HG03025 (cell line): ENCODE measurements around the gene SFXN5.

Experiments
- ATAC-seq: cut with Tn5 transposase; IDR thresholded peaks from one replicate; pipeline ENCODE4 v1.9.1; 2021; ENCODE audit warnings: mild to moderate bottlenecking, moderate library complexity; ENCODE audit not compliant: unreplicated experiment, low FRiP score

Gene SFXN5

DNA sequence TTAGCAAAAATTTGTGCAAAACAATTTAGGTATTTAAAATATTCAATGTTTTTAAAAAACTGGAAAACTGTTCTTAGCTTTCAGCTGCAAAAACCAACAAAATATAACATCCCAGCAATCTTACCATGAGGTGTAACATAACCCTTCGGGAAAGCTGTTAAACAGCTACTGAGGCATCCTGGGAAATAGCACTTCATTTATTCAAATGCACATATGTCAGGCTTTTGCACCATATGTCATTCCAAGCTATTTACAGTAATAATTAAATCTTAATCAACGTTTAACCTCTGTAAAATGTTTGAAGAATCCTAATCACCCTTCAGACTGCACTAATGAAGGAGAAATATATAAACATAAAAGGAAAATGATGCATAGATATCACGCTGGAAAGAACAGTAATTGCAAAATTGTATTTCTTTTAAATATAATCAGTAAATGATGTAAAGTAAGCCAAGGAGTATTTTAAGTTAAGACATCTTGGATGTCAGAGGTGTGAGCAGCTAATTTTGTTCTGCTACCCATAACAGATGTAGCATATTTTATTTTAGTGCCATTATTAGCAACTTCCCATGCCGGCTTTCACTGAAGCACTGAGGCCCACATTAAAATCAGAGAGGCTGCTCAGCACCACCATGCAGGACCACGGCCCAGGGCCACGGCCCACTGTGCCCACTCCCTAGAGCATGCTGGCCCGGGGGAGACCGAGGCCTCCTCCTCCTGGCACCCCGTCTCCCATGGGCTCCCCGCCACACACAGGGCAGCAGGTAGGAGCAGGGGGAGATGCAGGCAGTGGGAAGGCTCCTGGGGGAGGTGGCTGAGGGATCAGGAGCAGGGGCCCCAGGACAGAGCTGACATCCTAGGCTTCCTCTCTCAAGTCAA is 123.3 kb downstream of the SFXN5 start:
- no peak for ATAC-seq

DNA sequence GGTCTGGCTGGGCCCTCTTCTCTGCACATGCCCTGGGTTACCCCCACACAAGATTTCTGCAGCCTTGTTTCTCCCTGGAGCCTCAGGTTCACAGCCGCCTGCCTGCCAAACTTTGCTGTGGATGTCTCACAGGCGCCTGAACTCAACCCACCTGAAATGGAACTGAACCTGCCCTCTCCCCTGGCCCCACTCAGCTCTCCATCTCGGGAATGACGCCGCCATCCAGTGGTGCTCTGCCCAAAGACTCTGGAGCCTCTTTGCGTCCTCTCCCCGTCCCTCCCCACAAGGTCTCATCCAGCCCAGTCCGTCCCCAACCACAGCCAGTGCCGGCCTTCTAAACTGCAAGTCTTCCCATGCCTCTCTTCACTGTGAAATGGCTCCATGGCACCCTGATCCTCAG is 125.0 kb downstream of the SFXN5 start:
- ATAC-seq: no peak

DNA sequence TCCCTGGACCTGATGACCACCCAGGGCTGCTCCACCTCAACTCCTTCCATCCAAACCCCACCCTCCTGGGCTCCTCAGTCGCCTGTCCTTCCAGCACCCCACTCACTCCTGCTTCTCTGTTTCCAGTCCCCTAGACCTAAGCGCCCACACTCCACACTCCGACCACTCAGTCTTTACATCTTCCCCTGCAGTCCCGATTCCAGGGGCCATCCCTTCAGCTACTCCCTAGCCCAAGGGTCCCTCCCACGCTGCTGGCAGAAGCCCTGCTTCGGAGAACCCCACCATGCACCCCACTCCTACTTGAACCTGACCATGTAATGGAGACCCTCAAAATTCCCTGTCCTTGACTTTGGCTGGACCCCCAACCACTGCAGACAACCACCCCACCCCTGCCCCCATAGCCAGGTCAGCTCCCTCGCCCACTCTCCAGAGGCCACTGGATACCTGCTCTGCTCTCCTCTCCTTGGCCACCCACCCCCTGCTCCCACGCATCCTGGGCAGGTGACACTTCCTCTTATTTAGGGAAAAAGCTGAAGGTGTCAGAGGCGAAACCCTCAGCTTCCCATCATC is 126.0 kb downstream of the SFXN5 start:
- ATAC-seq: no peak

DNA sequence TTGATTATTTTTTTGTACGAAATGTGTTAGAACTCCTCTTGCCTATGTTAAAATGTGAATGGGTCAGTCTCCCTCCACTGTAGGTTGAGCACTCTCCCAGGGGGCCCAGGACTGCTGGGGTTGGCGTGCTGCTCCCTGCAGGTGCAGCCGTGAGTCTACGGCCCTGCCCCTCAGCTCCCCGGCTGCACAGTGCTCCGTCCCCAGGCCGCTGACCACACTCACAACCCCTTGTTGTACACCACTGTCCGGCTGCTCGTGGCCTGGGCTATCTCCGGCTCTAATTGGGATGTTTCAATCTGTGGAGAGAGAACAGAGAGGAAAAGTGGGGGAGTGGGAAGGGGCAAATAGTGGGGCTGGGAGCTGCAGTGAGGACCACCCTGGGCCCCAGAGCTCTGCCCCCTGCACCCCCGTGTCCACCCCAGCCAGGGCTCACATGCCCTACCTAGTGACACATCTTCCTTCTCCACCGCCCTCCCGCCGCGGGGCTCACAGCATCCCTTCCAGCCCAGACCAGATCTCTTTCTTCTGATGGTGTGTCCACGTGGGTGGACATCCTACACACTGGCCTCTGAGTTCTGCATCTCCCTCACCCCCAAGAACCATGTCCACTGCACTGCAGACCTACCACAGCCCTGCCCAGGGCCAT is 126.6 kb downstream of the SFXN5 start:
- no peak for ATAC-seq

DNA sequence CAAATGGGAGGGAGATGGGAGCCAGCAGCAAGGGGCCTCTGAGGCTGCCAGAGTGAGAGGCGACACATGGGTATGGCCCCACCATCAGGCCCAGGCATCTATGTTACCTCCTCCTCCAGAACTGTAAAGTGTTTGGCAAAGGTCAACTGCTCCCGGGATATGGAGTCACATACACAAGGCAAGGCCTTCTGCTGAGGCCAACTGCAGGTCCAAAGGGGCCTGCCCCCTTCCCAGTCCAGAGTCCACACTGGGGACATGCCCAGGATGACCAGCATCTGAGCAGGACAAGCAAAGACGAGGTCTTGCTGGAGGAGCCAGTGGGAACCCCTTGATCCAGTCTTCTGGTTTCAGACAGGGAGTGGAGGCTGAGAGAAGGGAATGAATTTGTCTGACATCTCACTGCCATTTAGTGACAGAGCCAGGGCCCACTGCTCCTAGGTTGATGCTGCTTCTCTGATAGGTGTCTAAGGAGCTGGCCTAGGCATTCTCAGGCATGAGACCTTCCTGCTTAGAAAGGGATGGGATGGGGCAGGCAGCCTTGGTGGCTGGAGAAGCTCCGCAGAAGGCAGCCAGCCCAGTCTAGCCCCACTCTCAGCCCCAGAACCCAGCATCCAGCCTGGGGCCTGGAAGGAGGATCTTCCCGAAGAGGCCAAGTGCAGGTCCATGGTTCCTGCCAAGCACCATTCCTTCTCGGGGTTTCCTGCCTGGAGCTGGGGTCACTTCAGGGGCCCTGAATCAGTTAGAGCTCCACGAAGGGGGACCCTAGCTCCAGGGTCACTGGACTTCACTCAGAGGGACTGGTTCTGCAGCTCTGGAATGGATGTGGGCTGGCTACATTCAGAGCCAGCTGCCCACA is 127.7 kb downstream of the SFXN5 start:
- ATAC-seq: no peak

DNA sequence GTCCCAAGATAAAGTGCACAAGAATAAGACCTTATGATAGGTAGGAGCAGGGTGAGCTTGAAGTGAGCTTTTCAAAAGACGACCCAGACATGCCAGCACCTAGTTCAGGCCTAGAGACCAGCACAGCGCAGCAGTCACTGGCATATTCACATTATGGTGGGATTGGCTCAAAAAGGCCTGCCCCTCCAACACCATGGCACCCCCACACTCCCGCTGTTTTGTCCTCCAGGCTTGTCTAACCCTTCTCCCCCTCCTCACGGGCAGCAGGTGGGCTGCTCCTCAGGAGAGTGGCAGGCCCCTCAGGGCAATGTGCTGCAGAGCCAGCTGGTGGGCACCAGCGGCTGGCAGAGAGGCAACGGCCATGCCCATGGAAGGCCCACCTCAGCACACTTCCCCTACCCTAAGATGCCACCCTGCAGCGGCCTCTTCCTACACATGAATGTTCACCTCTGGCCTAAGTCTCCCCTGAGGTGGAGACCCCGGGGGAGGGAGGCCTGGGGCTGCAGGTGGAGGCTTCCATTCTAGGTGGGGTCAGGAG is 128.6 kb downstream of the SFXN5 start:
- no peak for ATAC-seq

DNA sequence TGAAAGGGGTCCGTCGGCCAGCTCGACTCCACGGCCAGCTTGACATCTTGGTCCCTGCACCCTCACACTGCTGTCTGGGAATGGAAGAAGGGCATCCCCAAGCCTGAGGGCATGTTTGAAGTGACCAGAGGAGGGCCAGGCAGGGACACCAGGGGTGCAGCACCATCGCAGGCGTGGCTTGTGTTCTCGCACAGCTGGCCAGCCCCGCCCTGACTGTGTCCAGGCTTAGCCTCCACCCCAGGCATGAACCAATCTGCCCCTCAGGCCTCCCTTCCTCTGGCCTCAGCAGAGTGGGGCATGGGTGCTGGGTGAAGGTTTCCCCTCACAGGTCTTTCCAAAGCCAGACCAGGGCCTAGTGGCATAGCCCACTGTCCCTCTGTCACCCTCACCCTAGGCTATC is 129.2 kb downstream of the SFXN5 start:
- no peak for ATAC-seq

DNA sequence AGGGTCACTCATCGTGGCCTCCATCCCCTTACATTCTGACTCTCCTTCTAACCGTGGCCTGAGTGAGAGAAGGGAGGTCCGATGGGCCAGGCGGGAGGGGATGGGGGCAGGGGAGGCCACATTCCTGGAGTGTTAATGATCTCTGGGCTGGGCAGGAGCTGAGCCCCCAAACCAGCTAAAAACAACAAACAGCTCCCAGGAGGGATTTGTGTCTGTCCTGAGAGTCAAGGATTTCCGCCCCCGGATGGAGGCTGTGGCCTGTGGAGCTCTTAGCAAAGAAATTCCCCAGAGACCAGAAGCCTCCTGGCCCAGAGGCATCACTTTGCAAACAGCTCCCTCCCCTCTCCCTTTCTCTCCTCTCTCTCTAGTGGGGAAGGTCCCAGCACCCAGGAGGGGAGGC is 130.7 kb downstream of the SFXN5 start:
- no peak for ATAC-seq

DNA sequence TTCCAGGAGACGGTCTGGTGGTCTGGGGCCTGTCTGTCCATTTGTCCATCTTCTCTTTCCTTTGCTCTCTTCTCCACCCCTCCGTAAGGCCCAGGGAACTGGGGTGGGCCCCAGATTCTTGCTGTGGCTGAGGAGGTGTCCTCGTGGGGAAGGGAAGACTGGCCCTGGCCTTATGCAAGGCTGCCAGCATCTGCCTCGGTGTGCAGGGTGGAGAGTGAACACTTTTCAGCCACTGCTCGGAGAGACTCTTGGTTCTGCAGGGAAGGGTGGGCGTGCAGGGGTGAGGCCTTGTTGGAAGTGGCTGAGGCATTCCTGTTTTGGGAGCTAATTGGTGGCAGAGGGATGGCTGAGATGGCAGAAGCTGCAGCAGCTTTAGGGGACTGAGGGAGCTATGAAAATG is 131.2 kb downstream of the SFXN5 start:
- ATAC-seq: no peak

DNA sequence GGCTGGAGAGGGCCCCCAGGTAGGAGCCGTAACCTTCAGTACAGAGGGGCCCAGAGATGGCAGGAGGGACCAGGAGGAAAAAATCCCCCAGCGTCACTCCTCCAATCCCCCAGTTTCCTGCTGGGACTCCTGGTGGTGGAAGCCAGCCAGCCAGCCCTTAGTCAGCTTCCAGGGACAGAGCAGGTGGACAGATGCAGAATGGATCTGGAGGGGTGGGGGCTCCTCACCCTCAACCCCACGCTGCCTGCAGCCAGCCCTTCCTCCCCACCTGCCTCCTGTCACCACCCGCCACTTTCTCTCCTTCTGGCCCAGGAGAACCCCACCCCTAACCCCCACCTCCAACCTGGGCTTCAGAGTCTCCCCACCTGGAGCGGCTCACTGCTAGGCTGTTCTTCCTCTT is 133.1 kb downstream of the SFXN5 start:
- no peak for ATAC-seq

DNA sequence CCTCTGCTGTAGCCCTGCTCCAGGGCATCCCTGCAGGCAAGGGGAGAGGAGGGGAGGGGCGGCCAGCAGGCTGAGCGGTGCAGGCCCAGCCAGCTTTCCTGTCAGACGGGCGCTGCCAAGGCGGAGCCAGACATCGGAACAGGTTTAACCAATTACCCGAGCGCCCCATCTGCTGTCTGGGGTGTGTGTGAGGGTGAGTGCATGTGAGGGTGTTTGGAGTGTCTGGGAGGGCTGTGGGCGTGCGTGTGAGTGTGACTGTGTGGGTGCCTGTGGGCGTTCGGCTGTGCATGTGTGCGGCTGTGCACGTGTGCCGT is 134.2 kb downstream of the SFXN5 start:
- no peak for ATAC-seq

DNA sequence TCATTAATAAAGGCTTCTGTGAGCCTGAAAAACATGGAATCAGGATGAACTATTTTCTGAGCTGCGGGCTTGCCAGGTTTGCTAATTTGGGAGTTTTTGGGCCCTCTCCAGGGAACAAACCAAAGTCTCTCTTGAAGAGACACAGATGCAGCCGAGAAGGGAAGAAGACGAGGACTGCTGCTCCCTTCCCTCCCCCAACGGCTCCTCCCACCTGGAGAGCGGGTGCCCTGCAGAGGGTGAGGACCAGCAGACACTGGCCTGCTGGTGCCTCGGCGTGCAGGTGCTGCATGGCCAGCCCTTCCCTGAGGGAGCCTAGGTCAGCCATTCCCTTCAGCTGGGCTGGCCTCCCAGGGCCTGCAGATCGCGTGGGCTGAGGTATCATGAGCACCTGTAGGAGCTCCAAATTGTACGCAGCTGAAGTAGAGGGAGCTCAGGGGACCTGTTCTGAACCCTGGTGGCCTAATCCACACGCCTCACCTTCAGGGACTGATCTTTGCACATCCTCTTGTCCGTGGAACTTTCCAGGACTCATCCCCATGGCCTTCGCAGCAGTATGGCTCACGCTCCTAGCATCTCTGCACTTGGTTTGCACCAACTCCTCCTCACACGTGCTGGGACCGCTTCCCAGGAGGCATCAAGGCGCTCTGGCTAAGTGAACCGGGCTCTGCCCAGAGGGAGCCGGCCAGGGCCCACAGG is 134.7 kb downstream of the SFXN5 start:
- ATAC-seq: no peak

DNA sequence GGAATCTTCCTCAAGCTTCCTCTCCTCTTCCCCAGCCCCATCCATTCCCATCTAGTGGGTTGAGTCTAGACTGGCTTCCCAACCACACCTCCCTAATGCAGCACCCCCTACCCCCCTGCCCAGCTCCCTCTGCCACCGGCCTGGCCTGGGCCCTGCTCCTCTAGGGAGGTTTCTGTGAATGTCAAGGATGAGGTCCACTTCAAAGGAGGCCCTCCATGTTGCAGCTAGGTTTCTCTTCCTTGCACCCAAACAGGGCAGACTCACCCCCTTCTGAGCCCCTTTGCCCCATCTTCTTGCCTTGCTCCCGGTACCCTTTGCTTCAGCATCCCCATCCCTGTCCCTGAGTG is 135.9 kb downstream of the SFXN5 start:
- no peak for ATAC-seq

- no peak for ATAC-seq
These were observed 136.6 kb downstream of the SFXN5 start for GRCh38 chr2:72934683-72935610.

DNA sequence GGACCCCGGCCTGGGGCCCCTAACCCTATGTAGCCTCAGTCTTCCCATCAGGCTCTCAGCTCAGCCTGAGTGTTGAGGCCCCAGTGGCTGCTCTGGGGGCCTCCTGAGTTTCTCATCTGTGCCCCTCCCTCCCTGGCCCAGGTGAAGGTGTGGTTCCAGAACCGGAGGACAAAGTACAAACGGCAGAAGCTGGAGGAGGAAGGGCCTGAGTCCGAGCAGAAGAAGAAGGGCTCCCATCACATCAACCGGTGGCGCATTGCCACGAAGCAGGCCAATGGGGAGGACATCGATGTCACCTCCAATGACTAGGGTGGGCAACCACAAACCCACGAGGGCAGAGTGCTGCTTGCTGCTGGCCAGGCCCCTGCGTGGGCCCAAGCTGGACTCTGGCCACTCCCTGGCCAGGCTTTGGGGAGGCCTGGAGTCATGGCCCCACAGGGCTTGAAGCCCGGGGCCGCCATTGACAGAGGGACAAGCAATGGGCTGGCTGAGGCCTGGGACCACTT is 137.8 kb downstream of the SFXN5 start:
- no peak for ATAC-seq

DNA sequence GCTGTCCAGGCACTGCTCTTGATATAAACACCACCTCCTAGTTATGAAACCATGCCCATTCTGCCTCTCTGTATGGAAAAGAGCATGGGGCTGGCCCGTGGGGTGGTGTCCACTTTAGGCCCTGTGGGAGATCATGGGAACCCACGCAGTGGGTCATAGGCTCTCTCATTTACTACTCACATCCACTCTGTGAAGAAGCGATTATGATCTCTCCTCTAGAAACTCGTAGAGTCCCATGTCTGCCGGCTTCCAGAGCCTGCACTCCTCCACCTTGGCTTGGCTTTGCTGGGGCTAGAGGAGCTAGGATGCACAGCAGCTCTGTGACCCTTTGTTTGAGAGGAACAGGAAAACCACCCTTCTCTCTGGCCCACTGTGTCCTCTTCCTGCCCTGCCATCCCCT is 138.3 kb downstream of the SFXN5 start:
- no peak for ATAC-seq

DNA sequence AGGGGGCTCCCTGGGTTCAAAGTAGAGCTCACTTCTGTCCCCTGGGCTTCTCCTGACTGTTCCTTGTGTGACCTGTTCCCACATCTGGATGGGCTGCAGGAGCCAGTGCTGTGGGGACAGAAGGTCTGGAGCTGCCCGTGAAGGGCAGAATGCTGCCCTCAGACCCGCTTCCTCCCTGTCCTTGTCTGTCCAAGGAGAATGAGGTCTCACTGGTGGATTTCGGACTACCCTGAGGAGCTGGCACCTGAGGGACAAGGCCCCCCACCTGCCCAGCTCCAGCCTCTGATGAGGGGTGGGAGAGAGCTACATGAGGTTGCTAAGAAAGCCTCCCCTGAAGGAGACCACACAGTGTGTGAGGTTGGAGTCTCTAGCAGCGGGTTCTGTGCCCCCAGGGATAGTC is 138.7 kb downstream of the SFXN5 start:
- ATAC-seq: no peak

GRCh38 chr2:72932045-72932740 is 139.3 kb downstream of the SFXN5 start:
- ATAC-seq: no peak
